Midbrain (tissue), 1 donor: ENCODE measurements around the gene GK2.

ENCODE experiments used
- DNase-seq: peaks from one replicate; lab custom pipeline; 2025; lab: John Stamatoyannopoulos, UW

GK2 gene

DNA sequence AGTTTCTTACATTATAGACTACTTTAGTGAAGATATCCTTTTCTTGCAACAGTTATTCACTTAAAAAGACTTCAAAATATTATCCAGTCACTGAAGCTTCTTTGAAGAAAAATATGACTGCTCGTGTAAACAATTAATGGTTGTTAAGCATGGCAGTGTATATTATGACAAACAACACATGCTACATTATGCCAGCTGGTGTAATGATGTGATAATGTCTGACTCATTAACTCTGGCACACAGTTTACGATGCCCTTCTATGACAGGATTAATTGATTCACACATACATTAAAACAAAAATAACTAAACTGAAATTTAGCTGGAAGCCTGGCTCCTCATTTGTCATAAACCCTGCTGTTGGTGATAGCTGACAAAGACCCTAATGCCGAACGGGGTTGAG lies 22.4 kb downstream of the GK2 start:
- no peak for DNase-seq

DNA sequence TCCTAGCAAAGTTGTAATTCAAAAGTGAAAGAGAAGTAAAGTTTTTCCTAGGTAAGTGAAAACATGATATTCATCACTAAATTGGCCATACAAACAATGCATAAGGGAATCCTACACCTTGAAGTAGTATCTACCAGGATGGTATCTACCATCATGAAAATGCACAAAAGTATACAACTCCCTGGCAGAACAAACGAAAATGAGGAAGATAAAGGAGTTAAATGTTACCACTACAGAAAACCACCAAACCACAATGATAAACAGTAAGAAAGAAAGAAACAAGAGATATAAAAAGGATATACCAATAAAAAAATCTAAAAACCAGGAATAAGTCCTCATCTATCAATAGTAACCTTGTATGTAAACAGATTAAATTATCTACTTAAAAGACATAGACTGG lies 26.9 kb downstream of the GK2 start:
- no peak for DNase-seq

GRCh38 chr4:79370026-79370425 lies 38.0 kb downstream of the GK2 start:
- no peak for DNase-seq

GRCh38 chr4:79367096-79367495 lies 40.9 kb downstream of the GK2 start:
- DNase-seq = no peak

- no peak for DNase-seq
Measured at GRCh38 chr4:79366422-79366821, 41.6 kb downstream of the GK2 start.

DNA sequence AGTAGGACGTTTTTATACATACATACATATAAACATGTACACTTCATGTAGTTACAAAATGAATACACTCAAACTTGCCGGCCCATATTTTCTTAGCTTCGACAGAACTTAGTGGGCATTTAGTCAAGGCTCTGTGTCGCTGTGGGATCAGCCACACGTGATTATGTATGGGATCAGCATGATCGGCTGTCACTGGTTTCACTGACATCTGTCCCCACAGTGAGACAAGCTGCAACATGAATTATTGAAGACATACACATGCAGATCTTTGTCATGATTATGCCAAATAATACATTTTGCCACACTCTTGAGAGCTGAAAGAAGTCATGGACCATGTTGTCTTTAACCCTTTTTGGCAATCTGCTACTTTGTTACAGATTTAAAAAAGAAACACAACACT lies 44.0 kb downstream of the GK2 start:
- no peak for DNase-seq

- DNase-seq = no peak
Measured at GRCh38 chr4:79362626-79363025, 45.4 kb downstream of the GK2 start.

GRCh38 chr4:79360006-79360405 lies 48.0 kb downstream of the GK2 start:
- DNase-seq = no peak

- no peak for DNase-seq
Measured at GRCh38 chr4:79358438-79358837, 49.6 kb downstream of the GK2 start.

GRCh38 chr4:79357365-79357764 lies 50.7 kb downstream of the GK2 start:
- no peak for DNase-seq
